ENCODE results near the gene ZSCAN26.
"Not testable (repeated sequence)": the region's sequence is repeated elsewhere in the genome, so short reads cannot be mapped to it uniquely, and the experiment has no call there.

Gene ZSCAN26

GRCh38 chr6:28257042-28257441 is 9.9 kb upstream of the ZSCAN26 start:
- no peak for DNase-seq

GRCh38 chr6:28258877-28259777 is 7.8 kb upstream of the ZSCAN26 start, which contains the start of gene NKAPL:
Gene NKAPL (plus strand): TSS chr6:28259297. CDS start chr6:28259372, 75 bp downstream.
- peak in 1 of 2 donors; percentile 56 for DNase-seq

- no peak for DNase-seq
Measured at GRCh38 chr6:28263922-28264321, 3.0 kb upstream of the ZSCAN26 start.

- DNase-seq = no peak
Measured at GRCh38 chr6:28264834-28265401, 2.0 kb upstream of the ZSCAN26 start.

- DNase-seq = no peak
Measured at GRCh38 chr6:28266563-28266961, 381 bp upstream of the ZSCAN26 start.

- DNase-seq = no peak
Measured at GRCh38 chr6:28267695-28268059, 734 bp downstream of the ZSCAN26 start.

GRCh38 chr6:28269492-28269891 is 2.5 kb downstream of the ZSCAN26 start:
- DNase-seq = no peak

GRCh38 chr6:28274888-28275287 is 7.9 kb downstream of the ZSCAN26 start:
- no peak for DNase-seq

GRCh38 chr6:28277746-28278145 is 10.8 kb downstream of the ZSCAN26 start:
- DNase-seq = no peak

- no peak for DNase-seq
Measured at GRCh38 chr6:28280595-28281287, 13.8 kb downstream of the ZSCAN26 start.

- DNase-seq = peak; percentile 28 to 38
Measured at GRCh38 chr6:28281288-28282064, 14.5 kb downstream of the ZSCAN26 start, which contains the start of gene PGBD1. Gene PGBD1 (plus strand): TSS chr6:28281572. CDS start chr6:28283814, 2,242 bp downstream.

- no peak for DNase-seq
Measured at GRCh38 chr6:28282926-28283325, 16.0 kb downstream of the ZSCAN26 start.

- no peak for DNase-seq
Measured at GRCh38 chr6:28291573-28291972, 24.6 kb downstream of the ZSCAN26 start.

- no peak for DNase-seq
Measured at GRCh38 chr6:28295326-28295725, 28.4 kb downstream of the ZSCAN26 start.

GRCh38 chr6:28296520-28297060 is 29.6 kb downstream of the ZSCAN26 start:
- no peak for DNase-seq

GRCh38 chr6:28303570-28303969 is 36.6 kb downstream of the ZSCAN26 start:
- DNase-seq = no peak

- not testable (repeated sequence) for DNase-seq
Measured at GRCh38 chr6:28306363-28306762, 39.4 kb downstream of the ZSCAN26 start.

- DNase-seq = no peak
Measured at GRCh38 chr6:28311139-28311823, 44.3 kb downstream of the ZSCAN26 start.

- no peak for DNase-seq
Measured at GRCh38 chr6:28312939-28313338, 46.0 kb downstream of the ZSCAN26 start.

GRCh38 chr6:28315628-28316027 is 48.7 kb downstream of the ZSCAN26 start:
- DNase-seq = no peak

GRCh38 chr6:28317866-28318265 is 50.9 kb downstream of the ZSCAN26 start:
- DNase-seq = not testable (repeated sequence)

GRCh38 chr6:28322661-28323060 is 55.7 kb downstream of the ZSCAN26 start:
- DNase-seq = no peak
